Measurements from ENCODE around the gene GPR142. TPM values are rescaled to one million over a fixed set of nuclear protein-coding genes. Genes with fewer than 3 reads are reported as not detected.

The GPR142 gene
- polyA plus RNA-seq, 1 donor (not counting 4 experiments of a cell fraction or from before 2014, with no cell fraction given), result not detected

- H3K9me1 ChIP-seq (ENCODE audit: control insufficient read depth, extremely low read depth, insufficient read depth, low read length), result no peaks in the 10 kb centered on the region
- no peak for DNase-seq (ENCODE audit: low read depth, low spot score)
- dilution Hi-C loops (cut with MboI; ENCODE audit: extremely low pct_ligation_motif_present, low sequenced_read_pairs), result no loop called here
Observed at GRCh38 chr17:74392848-74393247, 25.5 kb downstream of the GPR142 start.

GRCh38 chr17:74393346-74393942 lies 26.1 kb downstream of the GPR142 start:
- no peak for FAIRE-seq
- H2AFZ ChIP-seq (ENCODE audit: control insufficient read depth, low read length), result no peak overlapping the region
- no peak overlapping the region for H3K4me3 ChIP-seq (ENCODE audit: control insufficient read depth in 2 of 3, extremely low read depth in 1 of 3, insufficient read depth in 2 of 3, low read depth in 1 of 3, low read length in 3 of 3)
- no peaks in the 10 kb centered on the region for H3K36me3 ChIP-seq (ENCODE audit: control insufficient read depth in 2 of 2, extremely low read depth in 1 of 2, insufficient read depth in 2 of 2, low read length in 2 of 2)
- DNase-seq (ENCODE audit: low read depth, low spot score), result no peak
- dilution Hi-C loops (cut with MboI; ENCODE audit: extremely low pct_ligation_motif_present, low sequenced_read_pairs), result no loop called here
- no peak overlapping the region for H3K4me2 ChIP-seq (ENCODE audit: control insufficient read depth, extremely low read depth, insufficient read depth, low read depth, low read length)
- peaks cover 2% of the 10 kb centered on the region for H4K20me1 ChIP-seq (ENCODE audit: control insufficient read depth, extremely low read depth, insufficient read depth, low read length)
- H3K9me3 ChIP-seq (ENCODE audit: control insufficient read depth, low read depth, low read length), result no peaks in the 10 kb centered on the region
- no peak overlapping the region for H3K9ac ChIP-seq (ENCODE audit: control insufficient read depth, extremely low read depth, insufficient read depth, low read length)
- no peaks in the 10 kb centered on the region for H3K4me1 ChIP-seq (ENCODE audit: control insufficient read depth, extremely low read depth, insufficient read depth, low read length)
- TF ChIP-seq EZH2 (IDR thresholded peaks at IDR 0.05; ENCODE audit: low read length), result no peak
- peaks cover 12% of the 10 kb centered on the region for H3K27me3 ChIP-seq (ENCODE audit: control insufficient read depth, extremely low read depth, insufficient read depth, low read length)
- no peaks in the 10 kb centered on the region for H3K9me1 ChIP-seq (ENCODE audit: control insufficient read depth, extremely low read depth, insufficient read depth, low read length)
- H3K27ac ChIP-seq (ENCODE audit: control insufficient read depth, insufficient read depth, low read length), result no peak overlapping the region
- H3K79me2 ChIP-seq (ENCODE audit: control insufficient read depth, insufficient read depth, low read length), result no peaks in the 10 kb centered on the region

More at GRCh38 chr17:74392848-74393247, 25.5 kb downstream of the GPR142 start:
- Histone ChIP-seq H3K4me1 (ENCODE audit: control insufficient read depth, extremely low read depth, insufficient read depth, low read length) (no peaks in the 10 kb centered on the region), H3K36me3 (ENCODE audit: control insufficient read depth in 2 of 2, extremely low read depth in 1 of 2, insufficient read depth in 2 of 2, low read length in 2 of 2) (no peaks in the 10 kb centered on the region), H3K79me2 (ENCODE audit: control insufficient read depth, insufficient read depth, low read length) (no peaks in the 10 kb centered on the region), H4K20me1 (ENCODE audit: control insufficient read depth, extremely low read depth, insufficient read depth, low read length) (peaks cover 2% of the 10 kb centered on the region), H3K27ac (ENCODE audit: control insufficient read depth, insufficient read depth, low read length) (no peak overlapping the region), H3K4me3 (ENCODE audit: control insufficient read depth in 2 of 3, extremely low read depth in 1 of 3, insufficient read depth in 2 of 3, low read depth in 1 of 3, low read length in 3 of 3) (no peak overlapping the region), H3K9ac (ENCODE audit: control insufficient read depth, extremely low read depth, insufficient read depth, low read length) (no peak overlapping the region), H2AFZ (ENCODE audit: control insufficient read depth, low read length) (no peak overlapping the region), H3K4me2 (ENCODE audit: control insufficient read depth, extremely low read depth, insufficient read depth, low read depth, low read length) (no peak overlapping the region), H3K9me3 (ENCODE audit: control insufficient read depth, low read depth, low read length) (no peaks in the 10 kb centered on the region), H3K27me3 (ENCODE audit: control insufficient read depth, extremely low read depth, insufficient read depth, low read length) (peaks cover 13% of the 10 kb centered on the region)
- no peak for FAIRE-seq
- TF ChIP-seq CTCF (optimal IDR thresholded peaks at IDR 0.05 in 1 of 3, IDR thresholded peaks at IDR 0.05 in 1 of 3, conservative IDR thresholded peaks at IDR 0.05 in 1 of 3; ENCODE audit: extremely low read depth in 1 of 3, insufficient read depth in 2 of 3, low read length in 3 of 3) (no peak), EZH2 (IDR thresholded peaks at IDR 0.05; ENCODE audit: low read length) (no peak)

Measured in keratinocyte (primary cell).